KOPT-K1 (cell line): ENCODE results near the gene MECP2.
"Not testable (repeated sequence)": the region's sequence is repeated elsewhere in the genome, so short reads cannot be mapped to it uniquely, and the experiment has no call there.

ENCODE experiments used
- H3K27ac ChIP-seq: fragments of 200-600 bp; sonication (generic); 2 replicates; pipeline ENCODE4 v1.5.1; 2016; ENCODE audit warnings: antibody characterized with exemption, mild to moderate bottlenecking, low read depth, low read length; ENCODE audit not compliant: poor library complexity, severe bottlenecking
- H3K36me3 ChIP-seq: fragments of 200-600 bp; sonication (generic); 2 replicates; pipeline ENCODE4 v1.5.1; 2017; ENCODE audit warnings: antibody characterized with exemption, mild to moderate bottlenecking, low read length, moderate library complexity; ENCODE audit not compliant: insufficient read depth
- H3K9me3 ChIP-seq: fragments of 200-600 bp; sonication (generic); 2 replicates; pipeline ENCODE4 v1.5.1; 2017; ENCODE audit warnings: antibody characterized with exemption, low read length, mild to moderate bottlenecking; ENCODE audit not compliant: insufficient read depth, poor library complexity, severe bottlenecking

The MECP2 gene

GRCh38 chrX:153994398-153994797 lies 103.1 kb downstream of the MECP2 start:
- not testable (repeated sequence) for H3K9me3 ChIP-seq

DNA sequence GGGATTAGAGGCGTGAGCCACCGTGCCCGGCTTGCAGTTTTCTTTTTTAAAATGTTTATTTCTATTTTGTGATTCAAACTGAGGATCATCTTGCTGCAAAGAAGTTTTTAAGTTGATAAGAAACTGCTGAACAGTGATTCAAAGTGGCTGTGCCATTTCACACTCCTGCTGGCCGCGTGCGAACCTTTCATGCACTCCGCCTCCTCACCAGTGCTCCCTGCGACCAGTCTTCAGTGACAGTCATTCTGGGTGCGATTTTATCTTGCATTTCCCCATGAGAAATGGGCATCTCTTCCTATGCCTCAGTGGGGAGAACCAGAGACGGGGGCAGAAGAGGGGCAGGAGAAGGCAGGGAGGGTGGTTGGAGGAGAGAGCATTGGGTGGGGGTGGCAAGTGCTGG lies 103.5 kb downstream of the MECP2 start:
- Histone ChIP-seq H3K27ac (peak overlapping the region; percentile 31), H3K36me3 (no peaks in the 10 kb centered on the region), H3K9me3 (no peaks in the 10 kb centered on the region)

More at GRCh38 chrX:153994398-153994797, 103.1 kb downstream of the MECP2 start:
- not testable (repeated sequence) for H3K36me3 ChIP-seq
- peak overlapping the region; percentile 31 for H3K27ac ChIP-seq

GRCh38 chrX:153993079-153993478 lies 104.4 kb downstream of the MECP2 start:
- H3K27ac ChIP-seq = no peak overlapping the region
- no peaks in the 10 kb centered on the region for H3K36me3 ChIP-seq
- no peaks in the 10 kb centered on the region for H3K9me3 ChIP-seq

- H3K27ac ChIP-seq = no peak overlapping the region
- H3K36me3 ChIP-seq = no peaks in the 10 kb centered on the region
- H3K9me3 ChIP-seq = no peaks in the 10 kb centered on the region
These were observed 105.3 kb downstream of the MECP2 start for GRCh38 chrX:153992180-153992579.

- Histone ChIP-seq H3K9me3 (no peaks in the 10 kb centered on the region), H3K27ac (peak overlapping the region; percentile 77), H3K36me3 (no peaks in the 10 kb centered on the region)
These were observed 106.4 kb downstream of the MECP2 start for GRCh38 chrX:153991013-153991580.

DNA sequence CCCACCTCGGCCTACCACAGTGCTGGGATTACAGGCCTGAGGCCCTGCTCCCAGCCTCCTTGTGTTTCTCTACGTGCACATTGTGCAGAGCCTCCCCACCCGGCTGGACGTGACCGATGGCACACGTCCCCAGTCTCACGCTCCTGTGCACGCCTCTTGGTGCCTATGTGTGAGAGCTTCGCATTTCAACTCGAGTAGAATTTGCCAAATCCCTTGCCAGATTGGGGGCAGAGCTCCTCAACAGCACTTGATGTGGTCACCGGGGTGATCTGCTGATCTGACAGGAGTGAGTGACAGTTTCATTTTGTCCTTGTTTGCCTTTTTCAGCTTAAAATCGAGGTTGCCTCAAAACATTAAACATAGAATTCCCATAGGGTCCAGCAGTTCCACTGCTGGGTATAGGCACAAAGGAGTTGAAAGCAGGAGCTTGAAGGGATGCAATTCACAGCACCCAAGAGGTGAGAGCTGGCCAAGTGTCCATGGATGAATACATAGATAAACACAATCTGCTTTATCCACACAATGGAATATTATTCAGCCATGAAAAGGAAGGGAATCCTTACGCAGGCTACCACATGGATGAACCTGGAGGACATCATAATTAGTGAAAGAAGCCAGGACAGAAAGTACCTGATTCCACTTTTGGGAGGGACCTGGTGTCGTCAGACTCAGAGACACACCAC lies 107.4 kb downstream of the MECP2 start:
- H3K27ac ChIP-seq = peak overlapping the region; percentile 77
- H3K36me3 ChIP-seq = no peaks in the 10 kb centered on the region

GRCh38 chrX:153988493-153988892 lies 109.0 kb downstream of the MECP2 start:
- no peaks in the 10 kb centered on the region for H3K9me3 ChIP-seq
- no peaks in the 10 kb centered on the region for H3K36me3 ChIP-seq
- peak overlapping the region; percentile 77 for H3K27ac ChIP-seq

More for the DNA sequence above, 107.4 kb downstream of the MECP2 start:
- no peaks in the 10 kb centered on the region for H3K9me3 ChIP-seq

DNA sequence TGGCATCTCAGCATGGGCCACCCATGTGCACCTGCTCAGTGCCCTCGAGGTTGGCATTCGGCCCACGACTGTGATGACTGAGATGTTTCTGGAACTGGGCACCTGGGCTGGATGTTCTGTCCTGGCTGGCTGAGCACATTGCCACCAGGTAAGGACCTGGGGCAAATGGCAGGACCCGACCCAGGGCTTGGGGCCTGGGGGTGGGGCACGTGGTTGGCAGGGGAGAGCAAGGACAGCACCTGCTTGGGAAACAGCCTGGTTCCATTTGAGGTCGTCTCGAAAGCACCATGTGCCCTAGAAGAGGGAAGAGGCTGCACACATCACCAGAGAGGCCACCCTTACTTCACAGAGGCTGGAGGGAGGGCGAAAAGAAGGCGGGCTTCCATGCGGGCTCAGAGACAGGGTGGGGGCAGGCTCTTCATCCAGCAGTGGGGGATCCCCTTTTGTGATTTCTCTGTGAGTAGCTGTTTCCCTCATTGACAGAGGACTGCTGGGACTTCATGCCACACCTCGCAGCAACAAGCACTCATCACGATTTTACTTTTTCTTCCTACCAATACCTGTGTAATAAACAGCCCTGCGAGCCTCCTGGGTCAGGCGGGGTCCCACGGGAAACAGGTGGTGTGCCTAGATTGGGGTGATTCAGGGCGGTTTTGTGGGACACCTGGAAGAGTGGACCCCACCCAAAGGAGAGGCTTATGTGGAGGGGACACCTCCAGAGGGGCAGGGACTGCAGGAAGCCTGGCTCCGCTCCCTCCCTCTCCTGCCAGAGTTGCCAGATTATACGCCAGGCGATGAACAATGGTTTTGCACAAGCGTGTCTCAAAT lies 113.0 kb downstream of the MECP2 start:
- Histone ChIP-seq H3K36me3 (no peaks in the 10 kb centered on the region), H3K9me3 (no peaks in the 10 kb centered on the region), H3K27ac (peak overlapping the region; percentile 100)

- no peaks in the 10 kb centered on the region for H3K9me3 ChIP-seq
- H3K27ac ChIP-seq = peak overlapping the region; percentile 100
- H3K36me3 ChIP-seq = no peaks in the 10 kb centered on the region
These were observed 114.2 kb downstream of the MECP2 start for GRCh38 chrX:153983321-153983801.

DNA sequence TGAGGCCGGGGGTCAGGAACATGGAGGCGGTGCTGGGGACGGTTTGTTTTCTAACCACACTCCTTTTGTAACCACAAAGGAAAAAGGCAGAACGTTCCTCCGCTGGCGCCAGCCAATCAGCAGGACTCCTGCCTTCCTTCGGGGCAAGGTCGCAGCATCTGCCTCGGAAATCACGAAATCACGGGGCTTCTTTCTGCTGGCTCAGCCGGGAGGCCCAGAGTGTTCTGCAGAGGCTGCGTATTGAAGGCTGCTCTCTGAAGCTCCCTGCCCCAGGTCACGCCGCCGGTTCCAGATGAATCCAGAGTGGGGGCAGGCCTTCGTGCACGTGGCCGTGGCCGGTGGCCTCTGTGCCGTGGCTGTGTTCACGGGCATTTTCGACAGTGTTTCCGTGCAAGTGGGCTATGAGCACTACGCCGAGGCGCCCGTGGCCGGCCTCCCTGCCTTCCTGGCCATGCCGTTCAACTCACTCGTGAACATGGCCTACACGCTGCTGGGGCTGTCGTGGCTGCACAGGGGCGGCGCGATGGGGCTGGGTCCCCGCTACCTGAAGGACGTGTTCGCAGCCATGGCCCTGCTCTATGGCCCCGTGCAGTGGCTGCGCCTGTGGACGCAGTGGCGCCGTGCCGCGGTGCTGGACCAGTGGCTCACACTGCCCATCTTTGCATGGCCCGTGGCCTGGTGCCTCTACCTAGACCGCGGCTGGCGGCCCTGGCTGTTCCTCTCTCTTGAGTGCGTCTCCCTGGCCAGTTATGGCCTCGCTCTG lies 115.6 kb downstream of the MECP2 start:
- Histone ChIP-seq H3K27ac (peak overlapping the region; percentile 100), H3K36me3 (no peaks in the 10 kb centered on the region), H3K9me3 (no peaks in the 10 kb centered on the region)

GRCh38 chrX:153981231-153981630 lies 116.3 kb downstream of the MECP2 start:
- no peaks in the 10 kb centered on the region for H3K9me3 ChIP-seq
- no peaks in the 10 kb centered on the region for H3K36me3 ChIP-seq
- H3K27ac ChIP-seq = peak overlapping the region; percentile 100

GRCh38 chrX:153980394-153980793 lies 117.1 kb downstream of the MECP2 start:
- H3K27ac ChIP-seq = peak overlapping the region; percentile 100
- not testable (repeated sequence) for H3K9me3 ChIP-seq, H3K36me3 ChIP-seq

- Histone ChIP-seq H3K9me3 (no peaks in the 10 kb centered on the region), H3K36me3 (peaks cover under 1% of the 10 kb centered on the region; the same call in 1 of the 2 replicates), H3K27ac (peak overlapping the region; percentile 100)
These were observed 122.7 kb downstream of the MECP2 start for GRCh38 chrX:153974726-153975286.

- H3K27ac ChIP-seq = peak overlapping the region; percentile 100
- H3K36me3 ChIP-seq = peaks cover 7% of the 10 kb centered on the region; the same call in 1 of the 2 replicates
- no peaks in the 10 kb centered on the region for H3K9me3 ChIP-seq
These were observed 123.4 kb downstream of the MECP2 start for GRCh38 chrX:153974003-153974725.
